Effector memory CD4-positive, alpha-beta T cell (primary cell): ENCODE results near the gene FLRT1.
"Not testable (repeated sequence)": the region's sequence is repeated elsewhere in the genome, so short reads cannot be mapped to it uniquely, and the experiment has no call there.

Source experiments
- DNase-seq, 3 donors: peaks; one replicate each; pipeline ENCODE4 v3.0.0-alpha.2; 2020
- H3K27ac ChIP-seq: 2 replicates; pipeline ENCODE4 v1.7.0; 2013; ENCODE audit warnings: mild to moderate bottlenecking, low read length, moderate library complexity; ENCODE audit not compliant: insufficient read depth, poor library complexity, severe bottlenecking
- H3K27me3 ChIP-seq: replicated peaks from 2 replicates; pipeline ENCODE4 v1.7.0; 2013; ENCODE audit warnings: mild to moderate bottlenecking, low read length; ENCODE audit not compliant: insufficient read depth, control insufficient read depth, poor library complexity, severe bottlenecking
- H3K36me3 ChIP-seq: 2 replicates; pipeline ENCODE4 v1.7.0; 2013; ENCODE audit warnings: mild to moderate bottlenecking, low read length, moderate library complexity; ENCODE audit not compliant: control insufficient read depth, insufficient read depth
- H3K4me1 ChIP-seq: 2 replicates; pipeline ENCODE4 v1.7.0; 2013; ENCODE audit warnings: low read length, mild to moderate bottlenecking; ENCODE audit not compliant: control insufficient read depth, insufficient read depth, poor library complexity, severe bottlenecking
- H3K4me3 ChIP-seq: 2 replicates; pipeline ENCODE4 v1.7.0; 2013; ENCODE audit warnings: low read length, low read depth, mild to moderate bottlenecking; ENCODE audit not compliant: insufficient read depth, poor library complexity, severe bottlenecking
- H3K9me3 ChIP-seq: 2 replicates; pipeline ENCODE4 v1.7.0; 2013; ENCODE audit warnings: mild to moderate bottlenecking, low read length, moderate library complexity; ENCODE audit not compliant: control insufficient read depth

FLRT1 gene

GRCh38 chr11:64044730-64045393, 9.1 kb downstream of the FLRT1 start:
- H3K4me1 ChIP-seq = no peaks in the 10 kb centered on the region
- no peak overlapping the region for H3K27ac ChIP-seq
- H3K9me3 ChIP-seq = no peaks in the 10 kb centered on the region
- H3K36me3 ChIP-seq = no peaks in the 10 kb centered on the region
- H3K4me3 ChIP-seq = no peak overlapping the region
- H3K27me3 ChIP-seq = no peaks in the 10 kb centered on the region
- no peak for DNase-seq

GRCh38 chr11:64045700-64046099, 10.0 kb downstream of the FLRT1 start:
- no peaks in the 10 kb centered on the region for H3K27me3 ChIP-seq
- H3K4me1 ChIP-seq = no peaks in the 10 kb centered on the region
- no peak for DNase-seq

DNA sequence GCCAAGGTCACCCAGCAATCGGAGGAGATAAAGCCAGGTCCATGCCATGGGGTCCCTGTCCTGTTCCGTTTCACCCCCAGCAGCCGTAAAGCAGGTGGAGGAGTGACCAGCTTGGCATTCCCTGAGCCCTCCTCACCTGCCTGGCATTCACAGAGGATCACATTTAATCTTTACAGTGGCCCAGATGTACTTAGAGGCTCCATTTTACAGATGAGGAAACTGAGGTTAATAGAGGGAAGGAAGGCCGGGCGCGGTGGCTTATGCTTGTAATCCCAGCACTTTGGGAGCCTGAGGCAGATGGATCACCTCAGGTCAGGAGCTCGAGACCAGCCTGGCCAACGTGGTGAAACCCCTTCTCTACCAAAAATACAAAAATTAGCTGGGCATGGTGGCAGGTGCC, 11.6 kb downstream of the FLRT1 start:
- H3K27me3 ChIP-seq, H3K36me3 ChIP-seq, H3K27ac ChIP-seq, DNase-seq, H3K4me3 ChIP-seq, H3K9me3 ChIP-seq, H3K4me1 ChIP-seq: not testable (repeated sequence)

More at GRCh38 chr11:64045700-64046099, 10.0 kb downstream of the FLRT1 start:
- no peaks in the 10 kb centered on the region for H3K36me3 ChIP-seq
- no peak overlapping the region for H3K4me3 ChIP-seq
- H3K9me3 ChIP-seq = no peaks in the 10 kb centered on the region
- no peak overlapping the region for H3K27ac ChIP-seq

DNA sequence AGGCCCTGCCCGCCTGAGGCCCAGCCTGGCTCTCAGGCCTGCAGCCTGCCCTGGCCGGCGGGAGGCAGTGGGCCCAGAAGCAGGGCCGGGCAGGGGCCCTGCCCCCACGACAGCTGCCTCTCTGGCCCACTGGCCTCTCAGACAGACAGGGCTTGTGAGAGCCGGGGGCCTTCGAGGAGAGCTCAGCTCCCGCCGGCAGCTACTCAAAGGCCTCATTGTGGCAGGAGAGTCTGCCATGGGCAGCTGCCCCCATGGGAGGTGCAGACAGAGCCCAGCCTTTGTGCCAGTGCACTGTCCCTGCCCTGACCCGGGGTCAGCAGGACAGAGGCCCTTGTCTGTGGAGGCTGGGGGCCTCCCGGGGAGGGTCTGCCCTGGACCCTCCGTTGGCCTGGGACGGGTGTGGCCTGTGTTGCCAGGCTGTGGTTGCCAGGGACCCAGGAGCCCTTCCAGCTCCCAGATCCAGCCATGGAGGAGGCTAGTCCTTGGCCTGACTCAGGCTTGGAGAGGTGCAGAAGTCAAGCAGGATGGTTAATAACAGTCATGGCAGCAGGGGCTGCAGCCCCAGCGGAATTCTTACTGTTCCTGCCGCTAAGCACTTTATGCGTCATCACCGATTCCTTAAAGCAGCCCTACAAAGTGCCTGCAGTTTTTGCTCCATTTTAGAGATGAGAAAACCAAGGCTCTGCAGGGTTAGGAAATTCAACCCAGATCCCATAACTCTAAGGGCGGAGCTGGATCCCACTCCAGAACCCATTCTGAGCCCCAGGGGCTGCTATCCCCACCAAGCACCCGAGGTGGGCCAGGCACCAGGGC, 12.5 kb downstream of the FLRT1 start:
- Histone ChIP-seq H3K36me3 (no peaks in the 10 kb centered on the region), H3K4me1 (no peaks in the 10 kb centered on the region), H3K4me3 (no peak overlapping the region), H3K27me3 (no peaks in the 10 kb centered on the region), H3K27ac (no peak overlapping the region), H3K9me3 (no peaks in the 10 kb centered on the region)
- no peak for DNase-seq

DNA sequence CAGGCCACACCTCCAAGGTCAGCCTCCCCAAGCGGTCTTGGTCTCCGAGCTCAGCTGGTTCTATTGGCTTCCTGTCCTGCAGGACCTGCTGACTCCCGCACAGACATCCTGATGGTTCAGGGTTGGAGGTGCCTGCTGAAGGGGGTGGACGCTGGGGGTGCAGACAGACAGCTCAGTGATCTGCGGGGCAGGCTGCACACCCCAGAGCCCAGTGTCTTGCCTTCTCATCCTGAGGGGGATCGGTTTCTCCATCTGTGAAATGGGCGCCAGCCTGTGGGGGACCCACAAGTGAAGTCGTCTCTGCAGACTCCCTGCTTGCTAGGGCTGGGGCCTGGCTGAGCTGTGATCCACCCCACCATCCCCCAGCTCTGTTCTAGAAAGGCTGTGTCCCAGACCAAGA, 13.8 kb downstream of the FLRT1 start:
- Histone ChIP-seq H3K4me1 (no peaks in the 10 kb centered on the region), H3K9me3 (no peaks in the 10 kb centered on the region), H3K27ac (no peak overlapping the region), H3K4me3 (no peak overlapping the region), H3K27me3 (no peaks in the 10 kb centered on the region), H3K36me3 (no peaks in the 10 kb centered on the region)
- no peak for DNase-seq

- Histone ChIP-seq H3K4me3 (no peak overlapping the region), H3K36me3 (no peaks in the 10 kb centered on the region), H3K27ac (no peak overlapping the region), H3K4me1 (no peaks in the 10 kb centered on the region), H3K9me3 (no peaks in the 10 kb centered on the region), H3K27me3 (no peaks in the 10 kb centered on the region)
- no peak for DNase-seq
Measured at GRCh38 chr11:64051297-64051696, 15.6 kb downstream of the FLRT1 start.

GRCh38 chr11:64052436-64052835, 16.7 kb downstream of the FLRT1 start:
- Histone ChIP-seq H3K27ac (no peak overlapping the region), H3K4me3 (no peak overlapping the region), H3K4me1 (no peaks in the 10 kb centered on the region), H3K27me3 (no peaks in the 10 kb centered on the region), H3K36me3 (no peaks in the 10 kb centered on the region), H3K9me3 (no peaks in the 10 kb centered on the region)
- no peak for DNase-seq

GRCh38 chr11:64052938-64053622, 17.3 kb downstream of the FLRT1 start:
- no peak overlapping the region for H3K27ac ChIP-seq
- no peaks in the 10 kb centered on the region for H3K27me3 ChIP-seq
- no peaks in the 10 kb centered on the region for H3K9me3 ChIP-seq
- no peak for DNase-seq
- no peaks in the 10 kb centered on the region for H3K36me3 ChIP-seq
- H3K4me1 ChIP-seq = no peaks in the 10 kb centered on the region
- H3K4me3 ChIP-seq = no peak overlapping the region

- Histone ChIP-seq H3K4me1 (no peaks in the 10 kb centered on the region), H3K4me3 (no peak overlapping the region), H3K36me3 (no peaks in the 10 kb centered on the region), H3K9me3 (no peaks in the 10 kb centered on the region), H3K27me3 (no peaks in the 10 kb centered on the region), H3K27ac (no peak overlapping the region)
- DNase-seq = no peak
Measured at GRCh38 chr11:64053699-64054098, 18.0 kb downstream of the FLRT1 start.

- H3K4me1 ChIP-seq = no peaks in the 10 kb centered on the region
- H3K27me3 ChIP-seq = peaks cover 4% of the 10 kb centered on the region
- no peaks in the 10 kb centered on the region for H3K9me3 ChIP-seq
- no peak overlapping the region for H3K27ac ChIP-seq
- no peaks in the 10 kb centered on the region for H3K36me3 ChIP-seq
- H3K4me3 ChIP-seq = no peak overlapping the region
- no peak for DNase-seq
Measured at GRCh38 chr11:64055077-64055476, 19.3 kb downstream of the FLRT1 start.
